ENCODE measurements around the gene DLGAP4.

Gene DLGAP4

DNA sequence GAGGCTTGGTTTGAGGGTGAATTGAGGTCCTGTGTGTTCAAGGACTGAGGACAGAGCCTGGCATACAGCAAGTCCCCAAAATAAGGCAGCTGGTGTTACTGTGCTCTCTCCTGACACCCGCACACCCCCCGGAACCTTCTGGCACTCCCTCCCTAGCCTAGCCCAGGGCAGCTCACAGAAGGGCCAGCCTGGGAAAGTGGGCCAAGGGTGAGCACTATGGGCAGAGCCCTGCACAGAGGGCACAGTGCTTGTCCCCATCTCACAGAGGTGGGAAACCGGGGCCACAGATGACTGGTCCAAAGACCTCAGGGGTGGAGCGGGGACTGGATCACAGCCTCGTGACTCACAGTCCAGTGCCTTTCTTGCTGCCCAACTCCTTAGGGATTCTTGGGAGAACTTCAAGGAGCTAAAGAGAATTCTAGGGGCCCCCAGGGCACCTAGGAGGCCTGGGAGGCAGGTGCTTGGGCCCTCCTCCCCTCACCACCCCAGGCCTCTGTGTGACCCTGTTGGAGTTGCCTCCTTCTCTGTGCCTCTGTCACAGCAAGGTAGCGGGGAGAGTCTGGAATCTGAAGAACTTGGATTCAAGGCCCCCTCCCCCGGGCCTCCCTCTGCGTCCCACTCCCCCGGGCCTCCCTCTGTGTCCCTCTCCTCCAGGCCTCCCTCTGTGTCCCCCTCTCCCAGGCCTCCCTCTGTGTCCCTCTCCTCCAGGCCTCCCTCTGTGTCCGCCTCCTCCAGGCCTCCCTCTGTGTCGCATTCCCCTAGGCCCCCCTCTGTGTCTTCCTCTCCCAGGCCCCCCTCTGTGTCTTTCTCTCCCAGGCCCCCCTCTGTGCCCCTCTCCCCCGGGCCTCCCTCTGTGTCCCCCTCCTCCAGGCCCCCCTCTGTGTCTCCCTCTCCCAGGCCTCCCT lies 13.5 kb downstream of the DLGAP4 start:
- Histone ChIP-seq H3K36me3 (ENCODE audit: control insufficient read depth, insufficient read depth, low read length) (no peaks in the 10 kb centered on the region), H3K9me3 (ENCODE audit: control insufficient read depth, insufficient read depth, low read depth, low read length) (no peaks in the 10 kb centered on the region), H3K27me3 (ENCODE audit: control insufficient read depth, insufficient read depth, low read length) (no peaks in the 10 kb centered on the region), H3K4me1 (ENCODE audit: control insufficient read depth, insufficient read depth, low read length) (peaks cover 10% of the 10 kb centered on the region; the same call in 1 of the 2 replicates), H3K4me3 (ENCODE audit: low read depth, low read length) (no peak overlapping the region), H3K27ac (ENCODE audit: low read depth, low read length) (no peak overlapping the region), H3K9ac (ENCODE audit: low read length) (no peak overlapping the region)

DNA sequence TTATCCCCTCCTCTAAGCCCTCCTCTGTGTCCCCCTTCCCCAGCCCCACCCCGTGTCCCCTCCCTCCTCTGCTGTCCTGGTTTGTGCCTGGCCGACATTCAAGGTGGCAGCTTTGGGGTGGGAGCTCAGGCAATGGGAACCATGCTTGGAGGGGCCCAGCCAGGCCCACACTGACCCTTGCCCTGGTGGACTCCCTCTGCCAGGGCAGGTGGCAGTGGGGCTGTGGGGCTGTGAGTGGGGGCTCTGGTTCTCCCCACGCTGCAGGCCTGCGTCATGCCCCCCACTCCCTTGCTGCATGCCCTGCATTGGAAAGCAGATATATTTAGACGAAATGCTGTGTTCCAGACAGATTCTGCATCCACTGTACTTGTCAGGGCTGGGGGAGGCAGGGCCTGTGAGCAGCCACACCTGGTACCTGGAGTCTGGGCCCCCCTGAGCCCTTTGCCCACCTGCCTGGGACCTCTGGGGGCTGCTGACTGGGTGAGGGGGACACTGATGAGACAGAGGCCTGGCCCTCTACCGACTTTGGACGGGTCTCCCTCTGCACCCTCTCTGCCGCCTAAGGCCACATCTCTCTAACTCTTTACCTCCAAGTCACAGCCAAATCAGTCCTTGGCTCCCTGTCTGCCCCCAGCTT lies 14.2 kb downstream of the DLGAP4 start:
- H3K4me3 ChIP-seq (ENCODE audit: low read depth, low read length) = no peak overlapping the region
- H3K9me3 ChIP-seq (ENCODE audit: control insufficient read depth, insufficient read depth, low read depth, low read length) = no peaks in the 10 kb centered on the region
- H3K4me1 ChIP-seq (ENCODE audit: control insufficient read depth, insufficient read depth, low read length) = peaks cover 10% of the 10 kb centered on the region; the same call in 1 of the 2 replicates
- no peaks in the 10 kb centered on the region for H3K36me3 ChIP-seq (ENCODE audit: control insufficient read depth, insufficient read depth, low read length)
- no peak overlapping the region for H3K27ac ChIP-seq (ENCODE audit: low read depth, low read length)
- H3K9ac ChIP-seq (ENCODE audit: low read length) = no peak overlapping the region
- no peaks in the 10 kb centered on the region for H3K27me3 ChIP-seq (ENCODE audit: control insufficient read depth, insufficient read depth, low read length)

DNA sequence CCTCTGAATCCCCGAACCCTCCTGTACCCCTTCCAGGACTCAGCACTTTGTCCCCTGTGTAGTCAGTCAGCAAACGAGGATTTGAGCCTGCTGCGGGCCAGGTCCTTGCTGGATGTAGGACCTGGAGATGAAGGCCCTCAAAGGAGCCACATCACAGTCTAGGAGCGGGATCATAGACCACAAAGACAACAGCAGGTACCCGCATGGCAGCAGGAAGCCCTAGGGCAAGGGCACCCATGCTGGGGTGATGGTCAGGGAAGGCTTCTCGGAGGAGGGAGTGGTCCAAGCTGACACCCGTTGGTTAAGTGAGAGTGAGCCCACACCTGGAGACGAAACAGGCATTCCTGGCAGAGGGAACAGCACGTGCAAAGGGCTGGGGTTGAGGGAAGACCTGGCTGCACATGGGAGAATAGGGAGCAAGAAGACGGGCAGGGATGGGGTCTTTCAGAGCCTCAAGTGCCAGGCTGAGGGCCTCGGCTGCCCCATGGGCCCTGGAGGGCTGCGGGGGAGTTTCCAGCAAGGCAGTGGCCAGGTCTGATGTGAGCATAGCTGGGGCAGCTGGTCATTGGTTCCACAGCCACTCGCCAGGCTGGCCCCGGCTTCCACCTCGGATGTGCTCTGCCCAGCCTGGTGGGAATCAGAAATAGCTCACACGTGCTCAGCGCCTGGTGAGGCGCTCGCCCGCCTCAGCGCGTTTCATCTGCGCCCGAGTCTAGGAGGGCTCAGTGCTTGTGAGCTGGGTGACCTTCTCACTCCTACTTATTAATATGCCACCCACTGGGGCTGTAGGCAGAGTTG lies 15.0 kb downstream of the DLGAP4 start:
- no peak overlapping the region for H3K4me3 ChIP-seq (ENCODE audit: low read depth, low read length)
- H3K9ac ChIP-seq (ENCODE audit: low read length) = no peak overlapping the region
- no peak overlapping the region for H3K27ac ChIP-seq (ENCODE audit: low read depth, low read length)
- peaks cover 4% of the 10 kb centered on the region; the same call in 1 of the 2 replicates for H3K9me3 ChIP-seq (ENCODE audit: control insufficient read depth, insufficient read depth, low read depth, low read length)
- no peaks in the 10 kb centered on the region for H3K36me3 ChIP-seq (ENCODE audit: control insufficient read depth, insufficient read depth, low read length)
- no peaks in the 10 kb centered on the region for H3K27me3 ChIP-seq (ENCODE audit: control insufficient read depth, insufficient read depth, low read length)
- H3K4me1 ChIP-seq (ENCODE audit: control insufficient read depth, insufficient read depth, low read length) = peaks cover 10% of the 10 kb centered on the region; the same call in 1 of the 2 replicates

- Histone ChIP-seq H3K36me3 (ENCODE audit: control insufficient read depth, insufficient read depth, low read length) (no peaks in the 10 kb centered on the region), H3K27ac (ENCODE audit: low read depth, low read length) (no peak overlapping the region), H3K4me1 (ENCODE audit: control insufficient read depth, insufficient read depth, low read length) (peaks cover 10% of the 10 kb centered on the region; the same call in 1 of the 2 replicates), H3K4me3 (ENCODE audit: low read depth, low read length) (no peak overlapping the region), H3K27me3 (ENCODE audit: control insufficient read depth, insufficient read depth, low read length) (no peaks in the 10 kb centered on the region), H3K9me3 (ENCODE audit: control insufficient read depth, insufficient read depth, low read depth, low read length) (peaks cover 7% of the 10 kb centered on the region; the same call in 1 of the 2 replicates), H3K9ac (ENCODE audit: low read length) (no peak overlapping the region)
These were observed 16.0 kb downstream of the DLGAP4 start for GRCh38 chr20:36322131-36322530.

DNA sequence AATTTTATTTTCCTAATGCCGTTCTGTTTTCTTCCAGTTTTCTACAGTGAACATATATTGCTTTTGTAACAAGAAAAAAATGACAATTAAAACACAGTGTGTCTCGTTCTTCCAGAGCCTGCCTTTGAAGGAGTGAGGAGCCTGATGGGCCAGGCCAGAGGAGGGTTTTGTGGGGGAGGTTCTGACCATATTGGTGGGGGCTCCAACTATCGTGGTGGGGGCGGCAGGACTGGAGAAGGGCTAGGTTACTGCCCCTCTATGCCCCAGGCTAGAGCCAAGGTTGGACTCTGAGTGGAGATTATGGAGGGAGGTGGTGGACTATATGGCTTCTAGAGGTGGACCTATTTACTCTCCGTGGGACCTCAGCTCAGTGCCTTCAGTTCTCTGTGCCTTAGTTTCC lies 24.0 kb downstream of the DLGAP4 start:
- Histone ChIP-seq H3K36me3 (ENCODE audit: control insufficient read depth, insufficient read depth, low read length) (no peaks in the 10 kb centered on the region), H3K4me3 (ENCODE audit: low read depth, low read length) (no peak overlapping the region), H3K9ac (ENCODE audit: low read length) (no peak overlapping the region), H3K4me1 (ENCODE audit: control insufficient read depth, insufficient read depth, low read length) (peaks cover 34% of the 10 kb centered on the region), H3K9me3 (ENCODE audit: control insufficient read depth, insufficient read depth, low read depth, low read length) (peaks cover 7% of the 10 kb centered on the region; the same call in 1 of the 2 replicates), H3K27ac (ENCODE audit: low read depth, low read length) (no peak overlapping the region), H3K27me3 (ENCODE audit: control insufficient read depth, insufficient read depth, low read length) (peaks cover 26% of the 10 kb centered on the region)

GRCh38 chr20:36331209-36331608 lies 25.1 kb downstream of the DLGAP4 start:
- Histone ChIP-seq H3K4me1 (ENCODE audit: control insufficient read depth, insufficient read depth, low read length) (peaks cover 35% of the 10 kb centered on the region), H3K4me3 (ENCODE audit: low read depth, low read length) (no peak overlapping the region), H3K27me3 (ENCODE audit: control insufficient read depth, insufficient read depth, low read length) (peaks cover 26% of the 10 kb centered on the region), H3K27ac (ENCODE audit: low read depth, low read length) (no peak overlapping the region), H3K9ac (ENCODE audit: low read length) (no peak overlapping the region), H3K36me3 (ENCODE audit: control insufficient read depth, insufficient read depth, low read length) (no peaks in the 10 kb centered on the region), H3K9me3 (ENCODE audit: control insufficient read depth, insufficient read depth, low read depth, low read length) (peaks cover 1% of the 10 kb centered on the region; the same call in 1 of the 2 replicates)

DNA sequence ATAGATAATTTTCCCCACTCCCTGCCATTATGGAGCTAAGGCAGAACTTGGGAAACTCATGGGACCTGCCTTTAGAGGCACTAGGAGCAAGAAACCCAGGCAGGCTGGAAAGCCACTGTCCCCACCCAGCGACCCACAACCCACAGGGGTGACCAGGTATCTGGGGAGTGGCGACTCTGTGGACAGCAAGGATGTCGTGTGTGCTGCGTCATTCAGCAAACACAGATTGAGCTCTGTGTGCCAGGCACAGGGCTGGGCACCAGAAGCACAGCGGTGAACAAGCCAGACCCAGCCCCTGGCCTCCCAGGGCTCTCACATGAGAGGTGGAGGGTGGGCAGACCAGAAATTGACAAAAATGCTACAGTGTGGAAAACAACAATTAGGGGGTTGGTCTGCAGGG lies 27.7 kb downstream of the DLGAP4 start:
- Histone ChIP-seq H3K27me3 (ENCODE audit: control insufficient read depth, insufficient read depth, low read length) (peaks cover 26% of the 10 kb centered on the region), H3K4me3 (ENCODE audit: low read depth, low read length) (no peak overlapping the region), H3K4me1 (ENCODE audit: control insufficient read depth, insufficient read depth, low read length) (peaks cover 49% of the 10 kb centered on the region), H3K9me3 (ENCODE audit: control insufficient read depth, insufficient read depth, low read depth, low read length) (no peaks in the 10 kb centered on the region), H3K27ac (ENCODE audit: low read depth, low read length) (no peak overlapping the region), H3K9ac (ENCODE audit: low read length) (no peak overlapping the region), H3K36me3 (ENCODE audit: control insufficient read depth, insufficient read depth, low read length) (no peaks in the 10 kb centered on the region)

GRCh38 chr20:36334281-36335205 lies 28.4 kb downstream of the DLGAP4 start:
- Histone ChIP-seq H3K27ac (ENCODE audit: low read depth, low read length) (no peak overlapping the region), H3K36me3 (ENCODE audit: control insufficient read depth, insufficient read depth, low read length) (no peaks in the 10 kb centered on the region), H3K9me3 (ENCODE audit: control insufficient read depth, insufficient read depth, low read depth, low read length) (no peaks in the 10 kb centered on the region), H3K9ac (ENCODE audit: low read length) (no peak overlapping the region), H3K27me3 (ENCODE audit: control insufficient read depth, insufficient read depth, low read length) (peaks cover 26% of the 10 kb centered on the region), H3K4me1 (ENCODE audit: control insufficient read depth, insufficient read depth, low read length) (peaks cover 51% of the 10 kb centered on the region), H3K4me3 (ENCODE audit: low read depth, low read length) (no peak overlapping the region)

- Histone ChIP-seq H3K27me3 (ENCODE audit: control insufficient read depth, insufficient read depth, low read length) (peaks cover 26% of the 10 kb centered on the region), H3K4me1 (ENCODE audit: control insufficient read depth, insufficient read depth, low read length) (peaks cover 58% of the 10 kb centered on the region), H3K27ac (ENCODE audit: low read depth, low read length) (no peak overlapping the region), H3K9me3 (ENCODE audit: control insufficient read depth, insufficient read depth, low read depth, low read length) (no peaks in the 10 kb centered on the region), H3K9ac (ENCODE audit: low read length) (no peak overlapping the region), H3K36me3 (ENCODE audit: control insufficient read depth, insufficient read depth, low read length) (no peaks in the 10 kb centered on the region), H3K4me3 (ENCODE audit: low read depth, low read length) (no peak overlapping the region)
These were observed 29.2 kb downstream of the DLGAP4 start for GRCh38 chr20:36335206-36335870.

DNA sequence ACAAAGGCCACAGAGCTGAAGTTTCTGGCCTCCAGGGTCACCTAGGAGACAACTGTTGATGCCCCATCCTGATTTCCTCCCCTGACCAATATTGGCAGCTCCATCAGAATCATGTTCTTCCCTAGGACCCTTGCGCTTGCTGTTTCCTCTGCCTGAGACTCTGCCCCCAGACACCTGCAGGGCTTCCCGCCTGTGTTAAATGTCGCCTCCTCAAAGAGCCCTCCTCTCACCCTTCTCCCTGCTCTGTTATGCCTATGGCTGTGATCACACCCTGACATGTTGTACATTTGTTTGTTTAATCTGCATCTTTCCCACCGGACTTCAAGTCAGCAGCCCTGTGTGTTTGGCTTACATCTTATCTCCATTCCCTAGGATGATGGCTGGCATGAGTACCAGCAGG lies 30.1 kb downstream of the DLGAP4 start:
- Histone ChIP-seq H3K27ac (ENCODE audit: low read depth, low read length) (no peak overlapping the region), H3K27me3 (ENCODE audit: control insufficient read depth, insufficient read depth, low read length) (peaks cover 25% of the 10 kb centered on the region), H3K36me3 (ENCODE audit: control insufficient read depth, insufficient read depth, low read length) (no peaks in the 10 kb centered on the region), H3K4me1 (ENCODE audit: control insufficient read depth, insufficient read depth, low read length) (peaks cover 56% of the 10 kb centered on the region), H3K9me3 (ENCODE audit: control insufficient read depth, insufficient read depth, low read depth, low read length) (no peaks in the 10 kb centered on the region), H3K4me3 (ENCODE audit: low read depth, low read length) (no peak overlapping the region), H3K9ac (ENCODE audit: low read length) (no peak overlapping the region)

All from HUES6 (cell line).